Measurements from ENCODE around the gene DDR2.

Gene DDR2

GRCh38 chr1:162679298-162679697 is 47.0 kb downstream of the DDR2 start:
- no peak for TF ChIP-seq CTCF (IDR thresholded peaks at IDR 0.05; ENCODE audit: low read depth, low read length)
- H3K4me3 ChIP-seq (ENCODE audit: low read depth, low read length), result no peak overlapping the region
- no peak for DNase-seq (ENCODE audit: low read depth, low spot score)
- in situ Hi-C loops (cut with HindIII; ENCODE audit: low sequenced_read_pairs), result no loop called here

- DNase-seq (ENCODE audit: low read depth, low spot score), result no peak
- in situ Hi-C loops (cut with HindIII; ENCODE audit: low sequenced_read_pairs), result no loop called here
- TF ChIP-seq CTCF (IDR thresholded peaks at IDR 0.05; ENCODE audit: low read depth, low read length), result no peak
- no peak overlapping the region for H3K4me3 ChIP-seq (ENCODE audit: low read depth, low read length)
These were observed 48.3 kb downstream of the DDR2 start for GRCh38 chr1:162680419-162681121.

GRCh38 chr1:162681122-162681436 is 48.8 kb downstream of the DDR2 start:
- no peak for DNase-seq (ENCODE audit: low read depth, low spot score)
- no peak for TF ChIP-seq CTCF (IDR thresholded peaks at IDR 0.05; ENCODE audit: low read depth, low read length)
- in situ Hi-C loops (cut with HindIII; ENCODE audit: low sequenced_read_pairs), result no loop called here
- no peak overlapping the region for H3K4me3 ChIP-seq (ENCODE audit: low read depth, low read length)

- in situ Hi-C loops (cut with HindIII; ENCODE audit: low sequenced_read_pairs), result no loop called here
- TF ChIP-seq CTCF (IDR thresholded peaks at IDR 0.05; ENCODE audit: low read depth, low read length), result no peak
- DNase-seq (ENCODE audit: low read depth, low spot score), result no peak
- H3K4me3 ChIP-seq (ENCODE audit: low read depth, low read length), result no peak overlapping the region
These were observed 49.8 kb downstream of the DDR2 start for GRCh38 chr1:162682013-162682419.

GRCh38 chr1:162687870-162688269 is 55.6 kb downstream of the DDR2 start:
- no peak overlapping the region for H3K4me3 ChIP-seq (ENCODE audit: low read depth, low read length)
- in situ Hi-C loops (cut with HindIII; ENCODE audit: low sequenced_read_pairs), result no loop called here
- no peak for TF ChIP-seq CTCF (IDR thresholded peaks at IDR 0.05; ENCODE audit: low read depth, low read length)
- DNase-seq (ENCODE audit: low read depth, low spot score), result no peak

- DNase-seq (ENCODE audit: low read depth, low spot score), result no peak
- no peak overlapping the region for H3K4me3 ChIP-seq (ENCODE audit: low read depth, low read length)
- in situ Hi-C loops (cut with HindIII; ENCODE audit: low sequenced_read_pairs), result no loop called here
- no peak for TF ChIP-seq CTCF (IDR thresholded peaks at IDR 0.05; ENCODE audit: low read depth, low read length)
These were observed 56.3 kb downstream of the DDR2 start for GRCh38 chr1:162688521-162688920.

- DNase-seq (ENCODE audit: low read depth, low spot score), result no peak
- TF ChIP-seq CTCF (IDR thresholded peaks at IDR 0.05; ENCODE audit: low read depth, low read length), result no peak
- in situ Hi-C loops (cut with HindIII; ENCODE audit: low sequenced_read_pairs), result no loop called here
- H3K4me3 ChIP-seq (ENCODE audit: low read depth, low read length), result no peak overlapping the region
These were observed 56.7 kb downstream of the DDR2 start for GRCh38 chr1:162688931-162689330.
